Karpas-422 (cell line): ENCODE data around the gene AP1S2. TPM values are rescaled to one million over a fixed set of nuclear protein-coding genes. Genes with fewer than 3 reads are reported as not detected.
A peak's percentile ranks its signal among the peaks of the same experiment; 100 is the strongest.

ENCODE experiments used
- DNase-seq: peaks from one replicate; pipeline ENCODE4 v3.0.0-alpha.2; 2015
- H2AFZ ChIP-seq: fragments of 200-600 bp; sonication (generic); 2 replicates; pipeline ENCODE4 v1.6.1; 2014; ENCODE audit warnings: antibody characterized with exemption, low read length, mixed read lengths
- H3K27ac ChIP-seq: fragments of 200-600 bp; sonication (generic); 2 replicates; pipeline ENCODE4 v1.5.1; 2014; ENCODE audit warnings: mild to moderate bottlenecking, low read length, moderate library complexity
- H3K27me3 ChIP-seq: fragments of 200-600 bp; sonication (generic); 2 replicates; pipeline ENCODE4 v1.6.1; 2014; ENCODE audit warnings: low read length, mixed read lengths
- H3K36me3 ChIP-seq: fragments of 200-600 bp; sonication (generic); 2 replicates; pipeline ENCODE4 v1.6.1; 2014; ENCODE audit warnings: low read length, mixed read lengths; ENCODE audit not compliant: insufficient read depth
- H3K4me1 ChIP-seq: fragments of 200-600 bp; sonication (generic); 2 replicates; pipeline ENCODE4 v1.6.1; 2014; ENCODE audit warnings: mild to moderate bottlenecking, low read length, mixed read lengths
- H3K4me2 ChIP-seq: fragments of 200-600 bp; sonication (generic); 2 replicates; pipeline ENCODE4 v1.6.1; 2014; ENCODE audit warnings: low read length, low read depth, mild to moderate bottlenecking; ENCODE audit not compliant: poor library complexity, severe bottlenecking
- H3K4me3 ChIP-seq: fragments of 200-600 bp; sonication (generic); 2 replicates; pipeline ENCODE4 v1.5.1; 2014; ENCODE audit warnings: mild to moderate bottlenecking, antibody characterized with exemption, low read length, mixed read lengths
- H3K79me2 ChIP-seq: fragments of 200-600 bp; sonication (generic); 2 replicates; pipeline ENCODE4 v1.6.1; 2014; ENCODE audit warnings: mild to moderate bottlenecking, low read length, mixed read lengths
- H3K9ac ChIP-seq: fragments of 200-600 bp; sonication (generic); 2 replicates; pipeline ENCODE4 v1.6.0; 2014; ENCODE audit warnings: low read length
- H3K9me2 ChIP-seq: fragments of 200-600 bp; sonication (generic), shearing (Covaris generic); replicated peaks from 2 replicates; pipeline ENCODE4 v1.6.0; 2014; ENCODE audit warnings: mild to moderate bottlenecking, low read length, moderate library complexity; ENCODE audit not compliant: insufficient read depth
- H3K9me3 ChIP-seq: fragments of 300-700, 200-600 bp; sonication (generic); 2 replicates; pipeline ENCODE4 v1.6.1; 2014; ENCODE audit warnings: low read length, mixed read lengths
- H4K20me1 ChIP-seq: fragments of 200-600 bp; sonication (generic); 2 replicates; pipeline ENCODE4 v1.6.1; 2014; ENCODE audit warnings: mild to moderate bottlenecking, antibody characterized with exemption, low read length, low read depth; ENCODE audit not compliant: insufficient read depth
- total RNA-seq: library from RNA; depleted of rRNA; stranded (reverse); fragments of >200 nt; shearing (Covaris generic); gene quantifications from 2 replicates; pipeline ENCODE4 v1.2.3, GENCODE V29; 2014; ENCODE audit warnings: low replicate concordance; rRNA removed

The AP1S2 gene
- total RNA-seq, result 55.4 and 55.8 TPM in 2 replicates

DNA sequence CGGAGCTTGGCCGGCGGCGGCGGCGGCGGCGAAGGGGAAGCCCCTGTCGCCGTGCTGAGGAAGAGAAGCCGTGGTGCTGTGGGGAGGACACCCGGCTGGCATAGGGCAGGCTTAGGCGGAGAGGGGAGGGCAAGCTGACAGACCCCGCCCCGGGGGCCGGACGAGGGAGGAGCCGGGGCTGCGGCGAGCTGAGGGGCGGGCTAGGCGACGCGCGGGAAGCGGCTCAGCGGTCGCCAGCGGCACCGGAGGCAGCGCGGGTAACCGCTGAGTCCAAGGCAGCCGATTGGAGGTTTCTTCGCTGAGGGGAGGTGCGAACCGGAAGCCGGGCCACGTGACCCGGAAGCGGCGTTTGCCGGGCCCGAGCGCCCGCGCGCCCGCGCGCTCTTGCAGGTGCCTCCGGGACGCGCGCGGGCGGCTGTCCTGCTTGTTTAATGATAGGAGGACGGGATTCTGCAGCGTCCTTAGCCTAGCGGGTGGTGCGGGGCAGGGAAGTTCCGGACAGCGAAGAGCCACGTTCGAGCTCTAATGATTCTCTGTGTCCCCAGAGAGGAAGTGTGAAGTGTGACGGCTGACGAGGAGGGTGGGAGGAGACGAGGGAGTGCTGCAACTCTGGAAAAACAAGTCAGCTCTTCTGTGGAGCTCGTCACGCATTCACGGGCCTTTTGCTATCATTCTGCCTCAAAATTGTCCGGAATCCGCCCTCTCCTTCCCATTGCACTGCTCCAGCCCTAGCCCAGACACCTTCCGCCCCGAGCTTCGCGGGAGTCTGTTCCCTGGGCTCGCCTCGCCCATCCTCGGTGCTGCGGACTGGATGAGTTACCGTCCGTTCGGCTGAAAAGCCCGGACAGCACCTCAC lies at the start of gene AP1S2:
AP1S2 (minus strand) TSS at position 102 of the 856 bp plus-strand sequence. CDS start 2,289 bp downstream, outside the sequence.
- Histone ChIP-seq H3K9me2 (no peaks in the 10 kb centered on the region), H3K79me2 (peaks cover 32% of the 10 kb centered on the region), H3K36me3 (no peaks in the 10 kb centered on the region; the same call in 1 of the 2 replicates), H3K27ac (peak within 1 kb of the TSS; percentile 80), H3K4me1 (peaks cover 54% of the 10 kb centered on the region), H3K27me3 (no peaks in the 10 kb centered on the region), H3K4me2 (peak within 1 kb of the TSS; percentile 85), H4K20me1 (no peaks in the 10 kb centered on the region), H2AFZ (peak within 1 kb of the TSS; percentile 94), H3K4me3 (peak within 1 kb of the TSS; percentile 73), H3K9ac (peak within 1 kb of the TSS; percentile 81), H3K9me3 (no peaks in the 10 kb centered on the region)
- peak; percentile 98 for DNase-seq

DNA sequence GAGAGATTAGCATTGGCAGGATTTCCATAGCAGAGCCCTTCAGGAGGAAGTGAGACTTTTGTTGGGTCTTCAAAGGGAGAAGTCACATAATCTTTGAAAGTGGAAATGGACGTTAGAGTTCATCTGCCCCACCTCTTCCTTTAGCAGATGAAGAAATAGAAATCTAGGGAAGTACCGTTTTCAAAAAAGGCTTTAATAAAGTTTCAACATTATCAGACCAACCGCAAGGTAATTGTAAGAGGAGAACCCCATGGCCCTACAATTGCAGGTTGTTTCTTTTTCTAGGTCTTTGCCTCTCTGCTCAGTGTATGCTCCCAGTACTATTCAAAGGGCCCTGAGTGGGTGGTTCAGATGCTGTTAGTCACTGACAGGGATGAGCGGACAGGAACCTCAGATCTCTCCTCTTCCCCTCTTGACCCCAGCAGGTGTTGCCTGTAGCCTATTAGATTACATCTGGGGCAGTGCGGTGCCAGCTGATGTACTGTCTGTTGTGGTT lies 48.6 kb upstream of the AP1S2 start:
- Histone ChIP-seq H3K79me2 (no peaks in the 10 kb centered on the region), H3K4me1 (peaks cover 25% of the 10 kb centered on the region), H3K9ac (0 out of 2 replicates have a peak overlapping the region, but pooled peaks have one; percentile 8), H3K4me3 (peak overlapping the region; percentile 37), H3K4me2 (peak overlapping the region; percentile 58), H2AFZ (peak overlapping the region; percentile 12; the same call in 1 of the 2 replicates), H3K27me3 (no peaks in the 10 kb centered on the region), H3K36me3 (no peaks in the 10 kb centered on the region), H4K20me1 (no peaks in the 10 kb centered on the region), H3K27ac (peak overlapping the region; percentile 62), H3K9me2 (no peaks in the 10 kb centered on the region), H3K9me3 (no peaks in the 10 kb centered on the region)
- DNase-seq, result peak; percentile 86

DNA sequence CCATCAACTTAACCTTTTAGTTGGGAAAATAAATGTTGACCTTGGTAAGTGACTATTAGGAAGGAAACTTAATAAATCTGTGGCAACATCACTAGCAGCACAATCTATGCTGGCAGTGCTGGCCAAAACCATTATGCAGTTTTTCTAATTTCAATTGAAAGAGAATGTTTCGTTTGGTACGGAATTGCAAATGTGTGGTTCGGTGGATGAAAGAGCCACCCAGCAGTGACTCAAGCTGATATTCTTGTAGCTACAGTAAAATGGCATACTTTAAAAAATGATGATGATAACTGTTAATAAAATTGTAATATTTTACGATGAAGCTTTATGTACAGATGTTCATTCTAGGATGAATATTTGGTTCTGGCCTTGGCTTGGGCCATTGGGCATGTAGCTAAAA lies 40.7 kb upstream of the AP1S2 start:
- Histone ChIP-seq H3K9ac (no peak overlapping the region), H3K9me2 (no peaks in the 10 kb centered on the region), H3K36me3 (no peaks in the 10 kb centered on the region), H2AFZ (no peak overlapping the region), H3K9me3 (no peaks in the 10 kb centered on the region), H3K79me2 (no peaks in the 10 kb centered on the region), H3K27me3 (no peaks in the 10 kb centered on the region), H3K4me2 (no peak overlapping the region), H3K27ac (no peak overlapping the region), H3K4me1 (no peaks in the 10 kb centered on the region), H3K4me3 (no peak overlapping the region), H4K20me1 (no peaks in the 10 kb centered on the region)
- no peak for DNase-seq

- no peak overlapping the region for H3K4me3 ChIP-seq
- no peak overlapping the region for H3K4me2 ChIP-seq
- no peak overlapping the region for H2AFZ ChIP-seq
These were observed 40.1 kb upstream of the AP1S2 start for GRCh38 chrX:15894724-15895123.

DNA sequence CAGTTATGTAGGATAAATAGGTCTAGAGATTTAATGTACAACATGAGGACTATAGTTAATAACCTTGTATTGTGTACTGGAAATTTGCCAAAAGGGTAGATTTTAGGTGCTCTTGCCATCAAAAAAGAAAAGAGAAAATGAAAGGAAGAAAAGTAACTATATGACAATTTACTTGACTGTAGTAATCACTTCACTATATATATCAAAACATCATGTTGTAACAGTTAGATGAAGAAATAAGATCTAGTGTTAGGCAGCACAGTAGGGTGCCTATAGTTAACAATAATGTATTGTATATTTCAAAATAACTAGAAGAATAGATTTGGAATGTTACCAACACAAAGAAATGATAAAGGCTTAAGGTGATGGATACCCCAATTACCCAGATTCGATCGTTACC lies 35.9 kb upstream of the AP1S2 start:
- Histone ChIP-seq H3K9me2 (no peaks in the 10 kb centered on the region), H3K4me3 (no peak overlapping the region), H3K79me2 (no peaks in the 10 kb centered on the region), H2AFZ (no peak overlapping the region), H3K4me1 (no peaks in the 10 kb centered on the region), H3K27me3 (no peaks in the 10 kb centered on the region), H3K9ac (no peak overlapping the region), H3K9me3 (no peaks in the 10 kb centered on the region), H3K27ac (no peak overlapping the region), H3K36me3 (no peaks in the 10 kb centered on the region), H3K4me2 (no peak overlapping the region), H4K20me1 (no peaks in the 10 kb centered on the region)
- no peak for DNase-seq

More at GRCh38 chrX:15894724-15895123, 40.1 kb upstream of the AP1S2 start:
- Histone ChIP-seq H3K27me3 (no peaks in the 10 kb centered on the region), H3K9ac (no peak overlapping the region), H3K79me2 (no peaks in the 10 kb centered on the region), H3K9me2 (no peaks in the 10 kb centered on the region), H4K20me1 (no peaks in the 10 kb centered on the region), H3K9me3 (no peaks in the 10 kb centered on the region), H3K36me3 (no peaks in the 10 kb centered on the region), H3K27ac (no peak overlapping the region), H3K4me1 (no peaks in the 10 kb centered on the region)
- DNase-seq, result no peak

DNA sequence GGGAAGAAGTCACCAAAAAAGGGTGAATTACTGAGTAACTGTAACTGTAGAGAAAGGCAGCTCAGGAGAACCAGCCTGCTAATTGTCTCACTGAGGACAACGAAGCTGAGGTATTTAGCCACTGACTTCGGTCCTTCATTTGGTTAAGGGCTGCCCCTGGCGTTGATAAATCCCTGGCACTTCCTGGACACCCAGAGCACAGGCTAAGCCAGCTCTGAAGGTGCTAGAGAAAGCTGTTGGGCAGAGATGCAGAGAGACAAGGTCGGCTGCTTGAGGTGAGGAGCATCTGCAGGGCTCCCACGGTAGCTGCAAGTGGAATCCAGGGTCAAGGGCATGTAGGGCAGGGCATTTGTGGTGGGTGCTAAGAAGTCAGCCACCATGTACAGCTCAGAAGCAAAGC lies 33.4 kb upstream of the AP1S2 start:
- Histone ChIP-seq H2AFZ (no peak overlapping the region), H3K27me3 (no peaks in the 10 kb centered on the region), H3K27ac (no peak overlapping the region), H3K9me3 (no peaks in the 10 kb centered on the region), H3K36me3 (no peaks in the 10 kb centered on the region), H3K4me2 (no peak overlapping the region), H4K20me1 (no peaks in the 10 kb centered on the region), H3K4me3 (no peak overlapping the region), H3K79me2 (no peaks in the 10 kb centered on the region), H3K9ac (no peak overlapping the region), H3K4me1 (peaks cover 3% of the 10 kb centered on the region), H3K9me2 (no peaks in the 10 kb centered on the region)
- no peak for DNase-seq

GRCh38 chrX:15883540-15883863 lies 28.9 kb upstream of the AP1S2 start:
- peaks cover 18% of the 10 kb centered on the region for H3K4me1 ChIP-seq
- H3K9me3 ChIP-seq, result no peaks in the 10 kb centered on the region
- no peak overlapping the region for H3K27ac ChIP-seq
- H4K20me1 ChIP-seq, result no peaks in the 10 kb centered on the region
- no peak for DNase-seq
- H3K79me2 ChIP-seq, result no peaks in the 10 kb centered on the region
- H3K4me2 ChIP-seq, result no peak overlapping the region
- no peak overlapping the region for H3K4me3 ChIP-seq
- no peak overlapping the region for H2AFZ ChIP-seq
- H3K9me2 ChIP-seq, result no peaks in the 10 kb centered on the region
- no peak overlapping the region for H3K9ac ChIP-seq
- no peaks in the 10 kb centered on the region for H3K36me3 ChIP-seq
- no peaks in the 10 kb centered on the region for H3K27me3 ChIP-seq

DNA sequence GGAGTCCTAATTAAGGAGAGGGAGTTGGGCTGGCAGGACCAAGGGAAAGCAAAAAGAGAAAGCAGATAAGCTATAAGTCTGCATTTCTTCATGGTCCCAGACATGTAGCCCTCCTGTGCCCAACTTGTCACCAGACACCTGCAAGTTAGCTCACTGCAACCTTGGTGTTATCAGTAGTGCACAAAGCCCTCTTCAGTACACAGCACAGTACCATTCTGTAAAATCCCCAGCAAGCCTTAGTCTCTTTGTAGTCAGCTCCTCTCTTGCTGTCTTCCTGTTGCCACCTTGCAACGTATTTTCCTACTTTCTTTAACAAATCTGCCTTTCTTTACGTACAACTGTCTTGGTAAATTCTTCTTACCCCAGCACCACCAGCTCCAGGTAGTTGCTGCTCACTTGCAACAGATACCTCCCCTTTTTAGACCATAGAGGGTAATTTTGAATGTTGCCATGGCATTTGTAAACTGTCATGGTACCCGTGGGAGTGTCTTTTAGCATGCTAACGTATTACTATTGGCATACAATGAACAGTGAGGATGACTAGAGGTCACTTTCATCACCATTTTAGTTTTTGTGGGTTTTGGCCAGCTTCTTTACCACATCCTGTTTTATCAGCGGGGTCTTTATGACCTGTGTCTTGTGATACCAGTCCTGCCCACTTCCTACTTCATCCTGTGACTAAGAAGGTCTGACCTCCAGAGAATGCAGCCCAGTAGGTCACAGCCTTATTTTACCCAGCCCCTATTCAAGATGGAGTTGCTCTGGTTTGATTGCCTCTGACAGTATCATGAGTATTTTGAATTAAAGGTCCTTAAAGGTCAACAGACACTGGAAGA lies 28.3 kb upstream of the AP1S2 start:
- H3K4me3 ChIP-seq, result peak overlapping the region; percentile 2; the same call in 1 of the 2 replicates
- no peaks in the 10 kb centered on the region for H4K20me1 ChIP-seq
- H3K9me2 ChIP-seq, result no peaks in the 10 kb centered on the region
- no peaks in the 10 kb centered on the region for H3K27me3 ChIP-seq
- no peak overlapping the region for H3K9ac ChIP-seq
- H3K9me3 ChIP-seq, result no peaks in the 10 kb centered on the region
- H3K79me2 ChIP-seq, result no peaks in the 10 kb centered on the region
- peak overlapping the region; percentile 11 for H3K4me2 ChIP-seq
- H3K36me3 ChIP-seq, result no peaks in the 10 kb centered on the region
- peak; percentile 53 for DNase-seq
- H3K27ac ChIP-seq, result no peak overlapping the region
- peak overlapping the region; percentile 31; the same call in 1 of the 2 replicates for H2AFZ ChIP-seq
- H3K4me1 ChIP-seq, result peaks cover 18% of the 10 kb centered on the region
